Measurements from ENCODE around the gene ALKBH5. TPM values are rescaled to one million over a fixed set of nuclear protein-coding genes. Genes with fewer than 3 reads are reported as not detected.

ALKBH5 gene
- total RNA-seq, 4 donors from 2014 or later = 66.5 to 136 (median 98.5) TPM

GRCh38 chr17:18144261-18144660 lies 39.4 kb upstream of the ALKBH5 start:
- H3K4me3 ChIP-seq = no peak overlapping the region
- no peaks in the 10 kb centered on the region for H3K9me3 ChIP-seq
- no peaks in the 10 kb centered on the region for H3K27me3 ChIP-seq
- H3K36me3 ChIP-seq = no peaks in the 10 kb centered on the region
- no peak overlapping the region for H3K27ac ChIP-seq
- intact Hi-C loops (cut with DNase I; ENCODE audit: low total_unique reads) = loop anchor here (5.0 kb wide), 1 partner anchor 73 kb away; no protein-coding TSS in a partner anchor
- TF ChIP-seq POLR2A (IDR thresholded peaks at IDR 0.05) (no peak), CTCF (IDR thresholded peaks at IDR 0.05) (no peak)
- H3K4me1 ChIP-seq = no peaks in the 10 kb centered on the region
- no peak for DNase-seq

- TF ChIP-seq CTCF (IDR thresholded peaks at IDR 0.05) = no peak
- no peak for TF ChIP-seq POLR2A (IDR thresholded peaks at IDR 0.05)
- intact Hi-C loops (cut with DNase I; ENCODE audit: low total_unique reads) = loop anchor here (5.0 kb wide), 1 partner anchor 72 kb away; no protein-coding TSS in a partner anchor
Observed at GRCh38 chr17:18144855-18145254, 38.8 kb upstream of the ALKBH5 start.

GRCh38 chr17:18145811-18146210 lies 37.8 kb upstream of the ALKBH5 start:
- Histone ChIP-seq H3K4me1 (no peaks in the 10 kb centered on the region), H3K27ac (no peak overlapping the region), H3K27me3 (no peaks in the 10 kb centered on the region), H3K4me3 (no peak overlapping the region), H3K9me3 (no peaks in the 10 kb centered on the region), H3K36me3 (no peaks in the 10 kb centered on the region)
- intact Hi-C loops (cut with DNase I; ENCODE audit: low total_unique reads) = no loop called here
- no peak for TF ChIP-seq POLR2A (IDR thresholded peaks at IDR 0.05)
- TF ChIP-seq CTCF (IDR thresholded peaks at IDR 0.05) = no peak
- DNase-seq = no peak

More at GRCh38 chr17:18144855-18145254, 38.8 kb upstream of the ALKBH5 start:
- Histone ChIP-seq H3K36me3 (no peaks in the 10 kb centered on the region), H3K4me3 (no peak overlapping the region), H3K27me3 (no peaks in the 10 kb centered on the region), H3K4me1 (no peaks in the 10 kb centered on the region), H3K27ac (no peak overlapping the region), H3K9me3 (no peaks in the 10 kb centered on the region)
- no peak for DNase-seq

GRCh38 chr17:18146259-18146658 lies 37.4 kb upstream of the ALKBH5 start:
- no peak for DNase-seq
- TF ChIP-seq CTCF (IDR thresholded peaks at IDR 0.05) (no peak), POLR2A (IDR thresholded peaks at IDR 0.05) (no peak)
- intact Hi-C loops (cut with DNase I; ENCODE audit: low total_unique reads) = no loop called here

GRCh38 chr17:18146980-18147379 lies 36.6 kb upstream of the ALKBH5 start:
- DNase-seq = no peak
- TF ChIP-seq CTCF (IDR thresholded peaks at IDR 0.05) = no peak
- no peak for TF ChIP-seq POLR2A (IDR thresholded peaks at IDR 0.05)
- no peak overlapping the region for H3K4me3 ChIP-seq
- H3K27ac ChIP-seq = no peak overlapping the region
- intact Hi-C loops (cut with DNase I; ENCODE audit: low total_unique reads) = no loop called here
- H3K36me3 ChIP-seq = no peaks in the 10 kb centered on the region
- H3K9me3 ChIP-seq = no peaks in the 10 kb centered on the region
- no peaks in the 10 kb centered on the region for H3K4me1 ChIP-seq
- H3K27me3 ChIP-seq = no peaks in the 10 kb centered on the region

More at GRCh38 chr17:18146259-18146658, 37.4 kb upstream of the ALKBH5 start:
- no peak overlapping the region for H3K27ac ChIP-seq
- no peaks in the 10 kb centered on the region for H3K27me3 ChIP-seq
- no peaks in the 10 kb centered on the region for H3K36me3 ChIP-seq
- no peak overlapping the region for H3K4me3 ChIP-seq
- H3K4me1 ChIP-seq = no peaks in the 10 kb centered on the region
- no peaks in the 10 kb centered on the region for H3K9me3 ChIP-seq
